Activated CD8-positive, alpha-beta memory T cell treated with anti-CD3 and anti-CD28 coated beads, Interleukin-2, amount 50 U/mL, for 24 hours (primary cell): Measurements from ENCODE around the gene MTHFR.

Source experiments
- DNase-seq: peaks from one replicate; pipeline ENCODE4 v3.0.0-alpha.2; 2020; ENCODE audit errors: extremely low read depth

Gene MTHFR

GRCh38 chr1:11759791-11760190 lies 46.0 kb downstream of the MTHFR start:
- no peak for DNase-seq

- DNase-seq = no peak
These were observed 48.7 kb downstream of the MTHFR start for GRCh38 chr1:11757047-11757446.

GRCh38 chr1:11753555-11754208 lies 52.1 kb downstream of the MTHFR start:
- DNase-seq = no peak

- no peak for DNase-seq
These were observed 53.2 kb downstream of the MTHFR start for GRCh38 chr1:11752359-11753088.

GRCh38 chr1:11751087-11751486 lies 54.7 kb downstream of the MTHFR start:
- no peak for DNase-seq

- no peak for DNase-seq
These were observed 55.8 kb downstream of the MTHFR start for GRCh38 chr1:11749996-11750395.

GRCh38 chr1:11749203-11749689 lies 56.5 kb downstream of the MTHFR start:
- no peak for DNase-seq

GRCh38 chr1:11748294-11749202 lies 57.2 kb downstream of the MTHFR start:
- no peak for DNase-seq

GRCh38 chr1:11746795-11747487 lies 58.8 kb downstream of the MTHFR start:
- no peak for DNase-seq

- DNase-seq = no peak
These were observed 59.7 kb downstream of the MTHFR start for GRCh38 chr1:11746092-11746491.

GRCh38 chr1:11744287-11744686 lies 61.5 kb downstream of the MTHFR start:
- no peak for DNase-seq

GRCh38 chr1:11741919-11742558 lies 63.7 kb downstream of the MTHFR start:
- DNase-seq = no peak

GRCh38 chr1:11741482-11741881 lies 64.3 kb downstream of the MTHFR start:
- no peak for DNase-seq

GRCh38 chr1:11740258-11741192 lies 65.2 kb downstream of the MTHFR start:
- DNase-seq = no peak

- DNase-seq = no peak
These were observed 67.0 kb downstream of the MTHFR start for GRCh38 chr1:11738783-11739182.

GRCh38 chr1:11738096-11738495 lies 67.7 kb downstream of the MTHFR start:
- DNase-seq = no peak

GRCh38 chr1:11736746-11737639 lies 68.8 kb downstream of the MTHFR start:
- no peak for DNase-seq

- peak; percentile 73 for DNase-seq
These were observed 69.7 kb downstream of the MTHFR start, which contains the start of gene AGTRAP for GRCh38 chr1:11735854-11736745. AGTRAP (plus strand) TSS chr1:11736136; CDS start chr1:11736209, 73 bp downstream.
